Measurements from ENCODE around the gene TPSG1.

The TPSG1 gene

GRCh38 chr16:1214719-1215118 lies 10.3 kb downstream of the TPSG1 start:
- Histone ChIP-seq H3K79me2 (ENCODE audit: insufficient read depth, low read length) (no peaks in the 10 kb centered on the region), H2AFZ (ENCODE audit: low read length) (no peak overlapping the region), H3K36me3 (ENCODE audit: insufficient read depth, low read length) (no peaks in the 10 kb centered on the region), H4K20me1 (ENCODE audit: insufficient read depth, low read length, poor library complexity, severe bottlenecking) (no peaks in the 10 kb centered on the region), H3K4me2 (ENCODE audit: low read depth, low read length, poor library complexity, severe bottlenecking) (no peak overlapping the region), H3K9ac (ENCODE audit: low read depth, low read length, poor library complexity, severe bottlenecking) (no peak overlapping the region), H3K9me2 (replicated peaks; ENCODE audit: low read depth, low read length) (no peaks in the 10 kb centered on the region), H3K27me3 (ENCODE audit: insufficient read depth, low read length, poor library complexity, severe bottlenecking) (no peaks in the 10 kb centered on the region), H3K9me3 (ENCODE audit: insufficient read depth, low read depth, low read length) (no peaks in the 10 kb centered on the region), H3F3A (ENCODE audit: low read depth) (no peaks in the 10 kb centered on the region), H3K4me3 (ENCODE audit: low read length, poor library complexity, severe bottlenecking) (no peak overlapping the region), H3K4me1 (ENCODE audit: insufficient read depth, low read length, poor library complexity, severe bottlenecking) (no peaks in the 10 kb centered on the region)
- TF ChIP-seq EZH2phosphoT487 (IDR thresholded peaks at IDR 0.05; ENCODE audit: borderline replicate concordance) (no peak), CTCF (conservative IDR thresholded peaks at IDR 0.05; ENCODE audit: low read length) (no peak)

GRCh38 chr16:1213796-1214372 lies 11.2 kb downstream of the TPSG1 start:
- Histone ChIP-seq H4K20me1 (ENCODE audit: insufficient read depth, low read length, poor library complexity, severe bottlenecking) (no peaks in the 10 kb centered on the region), H3K36me3 (ENCODE audit: insufficient read depth, low read length) (no peaks in the 10 kb centered on the region), H3K4me3 (ENCODE audit: low read length, poor library complexity, severe bottlenecking) (no peak overlapping the region), H3K79me2 (ENCODE audit: insufficient read depth, low read length) (no peaks in the 10 kb centered on the region), H3K4me1 (ENCODE audit: insufficient read depth, low read length, poor library complexity, severe bottlenecking) (no peaks in the 10 kb centered on the region), H3K9me2 (replicated peaks; ENCODE audit: low read depth, low read length) (no peaks in the 10 kb centered on the region), H3K9ac (ENCODE audit: low read depth, low read length, poor library complexity, severe bottlenecking) (no peak overlapping the region), H3F3A (ENCODE audit: low read depth) (no peaks in the 10 kb centered on the region), H3K9me3 (ENCODE audit: insufficient read depth, low read depth, low read length) (no peaks in the 10 kb centered on the region), H3K27me3 (ENCODE audit: insufficient read depth, low read length, poor library complexity, severe bottlenecking) (no peaks in the 10 kb centered on the region), H2AFZ (ENCODE audit: low read length) (no peak overlapping the region), H3K4me2 (ENCODE audit: low read depth, low read length, poor library complexity, severe bottlenecking) (no peak overlapping the region)
- TF ChIP-seq EZH2phosphoT487 (IDR thresholded peaks at IDR 0.05; ENCODE audit: borderline replicate concordance) (no peak), CTCF (conservative IDR thresholded peaks at IDR 0.05; ENCODE audit: low read length) (no peak)

- TF ChIP-seq EZH2phosphoT487 (IDR thresholded peaks at IDR 0.05; ENCODE audit: borderline replicate concordance), result no peak
- TF ChIP-seq CTCF (conservative IDR thresholded peaks at IDR 0.05; ENCODE audit: low read length), result no peak
- H2AFZ ChIP-seq (ENCODE audit: low read length), result no peak overlapping the region
- no peaks in the 10 kb centered on the region for H3K79me2 ChIP-seq (ENCODE audit: insufficient read depth, low read length)
- no peaks in the 10 kb centered on the region for H3K9me2 ChIP-seq (replicated peaks; ENCODE audit: low read depth, low read length)
- no peaks in the 10 kb centered on the region for H4K20me1 ChIP-seq (ENCODE audit: insufficient read depth, low read length, poor library complexity, severe bottlenecking)
- H3K9me3 ChIP-seq (ENCODE audit: insufficient read depth, low read depth, low read length), result no peaks in the 10 kb centered on the region
- H3F3A ChIP-seq (ENCODE audit: low read depth), result no peaks in the 10 kb centered on the region
- H3K4me2 ChIP-seq (ENCODE audit: low read depth, low read length, poor library complexity, severe bottlenecking), result no peak overlapping the region
- H3K4me3 ChIP-seq (ENCODE audit: low read length, poor library complexity, severe bottlenecking), result no peak overlapping the region
- H3K27me3 ChIP-seq (ENCODE audit: insufficient read depth, low read length, poor library complexity, severe bottlenecking), result no peaks in the 10 kb centered on the region
- H3K9ac ChIP-seq (ENCODE audit: low read depth, low read length, poor library complexity, severe bottlenecking), result no peak overlapping the region
- H3K36me3 ChIP-seq (ENCODE audit: insufficient read depth, low read length), result no peaks in the 10 kb centered on the region
- no peaks in the 10 kb centered on the region for H3K4me1 ChIP-seq (ENCODE audit: insufficient read depth, low read length, poor library complexity, severe bottlenecking)
These were observed 11.8 kb downstream of the TPSG1 start for GRCh38 chr16:1213231-1213630.

Measured in Loucy (cell line).